GM12891 (cell line): ENCODE measurements around the gene ACP4.

ENCODE experiments used
- PAX5 ChIP-seq: IDR thresholded peaks from 2 replicates; pipeline ENCODE4 v1.6.1; 2011; ENCODE audit warnings: low read length, moderate library complexity, mild to moderate bottlenecking; ENCODE audit not compliant: insufficient read depth, severe bottlenecking
- POLR2A ChIP-seq: IDR thresholded peaks from 2 replicates; pipeline ENCODE4 v1.6.1; 2011; ENCODE audit warnings: low read depth, low read length, control low read depth
- POLR2AphosphoS5 ChIP-seq: IDR thresholded peaks from 2 replicates; pipeline ENCODE4 v1.6.1; 2011; ENCODE audit warnings: low read depth, low read length, control low read depth
- POU2F2 ChIP-seq: IDR thresholded peaks from 2 replicates; pipeline ENCODE4 v1.6.1; 2011; ENCODE audit warnings: low read depth, mild to moderate bottlenecking, control low read depth, low read length, moderate library complexity
- SPI1 ChIP-seq: IDR thresholded peaks from 2 replicates; pipeline ENCODE4 v1.6.1; 2011; ENCODE audit warnings: low read depth, low read length, control low read depth
- TAF1 ChIP-seq: IDR thresholded peaks from 2 replicates; pipeline ENCODE4 v1.6.1; 2011; ENCODE audit warnings: low read depth, low read length, control low read depth

DNA sequence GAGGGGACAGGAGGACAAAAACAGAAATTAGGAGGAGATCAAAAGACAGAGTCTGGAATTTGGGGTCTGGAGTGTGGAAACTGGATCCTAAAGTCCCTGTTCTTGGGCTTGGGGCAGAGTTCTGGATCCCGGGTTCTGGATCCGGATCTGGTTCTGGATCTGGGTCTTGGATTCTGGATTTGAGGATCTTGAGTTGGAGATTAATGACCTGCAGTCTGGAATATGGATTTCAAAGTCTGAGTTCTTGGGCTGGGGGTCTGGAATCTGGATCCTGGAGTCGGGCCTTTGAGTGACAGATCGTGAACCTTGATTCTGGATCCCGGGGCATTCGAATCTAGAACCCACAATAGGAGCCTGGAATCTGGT, 43.6 kb downstream of the ACP4 start:
- TF ChIP-seq POLR2A: no peak
- no peak for TF ChIP-seq TAF1
- no peak for TF ChIP-seq POLR2AphosphoS5
- no peak for TF ChIP-seq POU2F2
- no peak for TF ChIP-seq SPI1
- TF ChIP-seq PAX5: no peak
